Measurements from ENCODE around the gene ZNRF4.

Gene ZNRF4

GRCh38 chr19:5444431-5444830 is 10.8 kb upstream of the ZNRF4 start:
- H3K27me3 ChIP-seq (ENCODE audit: low read depth, low read length) = no peaks in the 10 kb centered on the region
- no peak overlapping the region for H3K4me3 ChIP-seq (ENCODE audit: low read length)
- no peak overlapping the region for H3K9ac ChIP-seq (ENCODE audit: low read length)
- H3K79me2 ChIP-seq (ENCODE audit: low read length) = no peaks in the 10 kb centered on the region
- H3K4me1 ChIP-seq (ENCODE audit: low read length) = no peaks in the 10 kb centered on the region
- H3K9me3 ChIP-seq (ENCODE audit: insufficient read depth, low read length) = no peaks in the 10 kb centered on the region
- no peak overlapping the region for H3K27ac ChIP-seq (ENCODE audit: low read length)
- no peak overlapping the region for H3K4me2 ChIP-seq (ENCODE audit: low read length)
- H3K36me3 ChIP-seq (replicated peaks; ENCODE audit: low read depth, low read length) = no peaks in the 10 kb centered on the region
- TF ChIP-seq EZH2phosphoT487 (IDR thresholded peaks at IDR 0.05; ENCODE audit: low read depth) (no peak), CTCF (IDR thresholded peaks at IDR 0.05; ENCODE audit: low read depth, low read length) (no peak)
- no peaks in the 10 kb centered on the region for H4K20me1 ChIP-seq (ENCODE audit: insufficient read depth, low read length)
- no peak overlapping the region for H2AFZ ChIP-seq (ENCODE audit: low read depth, low read length)

GRCh38 chr19:5445071-5445470 is 10.1 kb upstream of the ZNRF4 start:
- no peaks in the 10 kb centered on the region for H3K79me2 ChIP-seq (ENCODE audit: low read length)
- H3K27me3 ChIP-seq (ENCODE audit: low read depth, low read length) = no peaks in the 10 kb centered on the region
- no peak for TF ChIP-seq EZH2phosphoT487 (IDR thresholded peaks at IDR 0.05; ENCODE audit: low read depth)
- no peak for TF ChIP-seq CTCF (IDR thresholded peaks at IDR 0.05; ENCODE audit: low read depth, low read length)
- H3K36me3 ChIP-seq (replicated peaks; ENCODE audit: low read depth, low read length) = no peaks in the 10 kb centered on the region
- no peak overlapping the region for H2AFZ ChIP-seq (ENCODE audit: low read depth, low read length)
- H3K27ac ChIP-seq (ENCODE audit: low read length) = no peak overlapping the region
- H4K20me1 ChIP-seq (ENCODE audit: insufficient read depth, low read length) = no peaks in the 10 kb centered on the region
- no peak overlapping the region for H3K4me2 ChIP-seq (ENCODE audit: low read length)
- H3K9ac ChIP-seq (ENCODE audit: low read length) = no peak overlapping the region
- no peak overlapping the region for H3K4me3 ChIP-seq (ENCODE audit: low read length)
- no peaks in the 10 kb centered on the region for H3K4me1 ChIP-seq (ENCODE audit: low read length)
- H3K9me3 ChIP-seq (ENCODE audit: insufficient read depth, low read length) = no peaks in the 10 kb centered on the region

GRCh38 chr19:5445561-5446055 is 9.6 kb upstream of the ZNRF4 start:
- H3K79me2 ChIP-seq (ENCODE audit: low read length) = no peaks in the 10 kb centered on the region
- no peaks in the 10 kb centered on the region for H3K9me3 ChIP-seq (ENCODE audit: insufficient read depth, low read length)
- no peaks in the 10 kb centered on the region for H3K27me3 ChIP-seq (ENCODE audit: low read depth, low read length)
- H3K36me3 ChIP-seq (replicated peaks; ENCODE audit: low read depth, low read length) = no peaks in the 10 kb centered on the region
- no peaks in the 10 kb centered on the region for H3K4me1 ChIP-seq (ENCODE audit: low read length)
- no peak for TF ChIP-seq CTCF (IDR thresholded peaks at IDR 0.05; ENCODE audit: low read depth, low read length)
- TF ChIP-seq EZH2phosphoT487 (IDR thresholded peaks at IDR 0.05; ENCODE audit: low read depth) = no peak
- H4K20me1 ChIP-seq (ENCODE audit: insufficient read depth, low read length) = no peaks in the 10 kb centered on the region
- H2AFZ ChIP-seq (ENCODE audit: low read depth, low read length) = no peak overlapping the region
- H3K27ac ChIP-seq (ENCODE audit: low read length) = no peak overlapping the region
- no peak overlapping the region for H3K4me2 ChIP-seq (ENCODE audit: low read length)
- no peak overlapping the region for H3K4me3 ChIP-seq (ENCODE audit: low read length)
- H3K9ac ChIP-seq (ENCODE audit: low read length) = no peak overlapping the region

- no peak overlapping the region for H3K4me3 ChIP-seq (ENCODE audit: low read length)
Observed at GRCh38 chr19:5447700-5448311, 7.4 kb upstream of the ZNRF4 start.

More at GRCh38 chr19:5447700-5448311, 7.4 kb upstream of the ZNRF4 start:
- Histone ChIP-seq H3K27ac (ENCODE audit: low read length) (no peak overlapping the region), H2AFZ (ENCODE audit: low read depth, low read length) (no peak overlapping the region), H3K4me1 (ENCODE audit: low read length) (no peaks in the 10 kb centered on the region), H3K4me2 (ENCODE audit: low read length) (no peak overlapping the region), H4K20me1 (ENCODE audit: insufficient read depth, low read length) (no peaks in the 10 kb centered on the region), H3K36me3 (replicated peaks; ENCODE audit: low read depth, low read length) (no peaks in the 10 kb centered on the region), H3K79me2 (ENCODE audit: low read length) (no peaks in the 10 kb centered on the region), H3K9me3 (ENCODE audit: insufficient read depth, low read length) (no peaks in the 10 kb centered on the region), H3K9ac (ENCODE audit: low read length) (no peak overlapping the region), H3K27me3 (ENCODE audit: low read depth, low read length) (no peaks in the 10 kb centered on the region)
- TF ChIP-seq CTCF (IDR thresholded peaks at IDR 0.05; ENCODE audit: low read depth, low read length) (no peak), EZH2phosphoT487 (IDR thresholded peaks at IDR 0.05; ENCODE audit: low read depth) (no peak)

Measured in OCI-LY3 (cell line).